Renal cortex interstitium (tissue), 11 donors: ENCODE measurements around the gene PRSS38. TPM values are rescaled to one million over a fixed set of nuclear protein-coding genes. Genes with fewer than 3 reads are reported as not detected.

Experiments used
- DNase-seq, 11 donors: peaks; one replicate each; pipeline ENCODE4 v3.0.0-alpha.2; 2013; ENCODE audit warnings: low read depth in 9 of 11, low spot score in 4 of 11; ENCODE audit errors: extremely low read depth in 1 of 11
- polyA plus RNA-seq, 3 donors: library from polyadenylated mRNA; unstranded; fragments of 120-200 nt; gene quantifications; one replicate each; pipeline ENCODE4 v1.2.1, GENCODE V29; 2013; ENCODE audit not compliant: insufficient read length in 3 of 3

Gene PRSS38
- polyA plus RNA-seq, 3 donors: not detected

DNA sequence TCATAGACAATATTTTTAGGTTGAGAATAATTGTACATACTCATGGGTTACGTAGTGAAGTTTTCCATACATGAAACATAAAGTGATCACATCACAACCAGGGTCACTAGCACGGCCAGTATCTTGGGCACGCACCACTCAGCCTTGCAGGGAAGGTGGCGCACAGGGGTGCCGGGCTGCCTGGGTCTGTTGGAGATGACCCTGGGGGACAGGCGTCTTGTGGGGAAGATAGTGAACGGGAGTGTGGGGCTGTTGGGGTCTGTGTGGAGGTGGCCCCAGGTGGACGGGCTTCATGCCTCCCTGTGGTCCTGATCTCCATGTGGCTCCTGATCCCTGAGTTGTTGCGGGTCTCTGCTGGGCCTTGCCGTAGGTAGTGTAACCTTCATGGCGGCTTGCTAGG lies 38.3 kb upstream of the PRSS38 start:
- no peak for DNase-seq

DNA sequence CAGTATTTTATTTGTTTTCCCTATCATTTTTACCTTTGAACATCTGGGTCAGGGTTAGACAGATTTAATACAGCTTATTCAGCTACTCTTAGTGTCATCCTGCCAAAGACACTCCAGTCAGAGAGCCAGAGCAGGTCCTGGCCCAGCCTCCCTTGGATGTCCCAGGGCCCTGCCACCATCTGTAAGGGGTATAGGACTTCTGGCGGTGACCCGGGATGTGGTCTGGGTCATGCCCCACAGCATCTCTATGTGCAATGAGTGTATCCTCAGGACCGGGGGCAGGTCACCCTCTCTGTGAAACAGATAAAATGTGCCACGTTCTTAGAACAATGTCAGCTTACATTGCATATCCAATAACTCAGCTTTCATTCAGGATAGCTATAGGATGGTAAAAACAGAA lies 37.8 kb upstream of the PRSS38 start:
- DNase-seq: no peak

DNA sequence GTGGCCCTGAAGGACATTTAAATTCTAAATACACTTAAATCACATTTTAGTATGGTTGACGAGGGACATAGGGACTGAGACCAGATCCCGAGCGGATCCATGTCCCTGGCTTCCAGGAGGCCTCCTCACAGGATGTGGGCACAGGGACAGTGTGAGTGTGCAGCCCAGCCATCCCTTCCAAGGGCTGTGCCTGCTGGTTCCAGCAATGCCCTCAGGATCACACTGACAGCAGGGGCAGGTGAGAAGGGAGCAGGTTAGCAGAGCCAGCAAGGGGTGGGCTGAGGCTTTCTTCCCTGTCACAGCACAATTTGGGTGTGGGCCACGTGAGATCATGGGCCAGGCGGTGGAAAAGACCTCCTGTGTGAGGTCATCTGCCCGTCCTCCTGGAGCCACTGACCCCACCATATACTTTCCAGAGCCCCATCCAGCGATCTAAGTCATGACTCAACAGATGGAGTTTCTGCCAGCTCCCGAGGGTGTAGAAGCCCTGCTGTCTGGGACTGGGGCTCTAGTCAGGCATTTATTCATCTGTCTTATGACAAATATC lies 37.0 kb upstream of the PRSS38 start:
- DNase-seq: no peak

DNA sequence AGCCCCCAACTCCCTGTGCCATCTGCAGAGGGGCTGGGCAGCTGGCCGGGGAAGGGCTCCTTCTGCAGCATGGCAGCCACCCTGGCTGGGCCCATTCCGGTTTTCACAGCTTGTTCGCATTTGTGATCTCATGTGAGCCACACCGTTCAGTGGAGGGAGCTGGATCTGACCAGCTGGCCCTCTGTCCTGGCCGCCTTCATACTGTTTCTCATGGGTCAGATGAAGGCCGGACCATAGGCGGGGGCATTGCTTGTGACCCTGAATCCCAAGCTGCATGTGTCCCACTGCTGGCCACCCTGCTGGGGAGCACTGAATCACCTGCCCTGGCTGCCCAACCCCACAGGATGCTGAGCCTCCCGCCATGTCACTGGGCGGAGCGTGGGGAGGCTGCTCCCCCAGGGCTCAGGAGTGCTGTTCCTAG lies 36.4 kb upstream of the PRSS38 start:
- DNase-seq: no peak

DNA sequence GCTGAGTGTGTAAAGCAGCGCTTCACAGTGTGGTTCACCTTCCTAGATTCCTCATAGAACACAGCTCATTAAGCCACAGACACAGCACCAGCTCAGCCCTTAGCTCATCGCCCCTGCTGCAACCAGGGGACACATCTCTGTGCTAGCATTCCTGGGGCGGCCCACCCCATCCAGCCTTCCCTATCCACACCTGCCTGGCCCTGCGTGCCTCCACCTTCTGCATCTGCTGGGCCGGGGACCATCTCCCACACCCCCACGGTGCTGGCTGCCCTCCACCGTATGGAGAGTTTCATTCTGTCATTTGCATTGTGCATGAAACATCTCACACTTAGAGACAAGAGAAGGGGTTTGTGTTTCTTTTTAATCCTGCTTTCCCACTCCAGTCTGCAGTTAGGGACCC lies 35.8 kb upstream of the PRSS38 start:
- DNase-seq: no peak

DNA sequence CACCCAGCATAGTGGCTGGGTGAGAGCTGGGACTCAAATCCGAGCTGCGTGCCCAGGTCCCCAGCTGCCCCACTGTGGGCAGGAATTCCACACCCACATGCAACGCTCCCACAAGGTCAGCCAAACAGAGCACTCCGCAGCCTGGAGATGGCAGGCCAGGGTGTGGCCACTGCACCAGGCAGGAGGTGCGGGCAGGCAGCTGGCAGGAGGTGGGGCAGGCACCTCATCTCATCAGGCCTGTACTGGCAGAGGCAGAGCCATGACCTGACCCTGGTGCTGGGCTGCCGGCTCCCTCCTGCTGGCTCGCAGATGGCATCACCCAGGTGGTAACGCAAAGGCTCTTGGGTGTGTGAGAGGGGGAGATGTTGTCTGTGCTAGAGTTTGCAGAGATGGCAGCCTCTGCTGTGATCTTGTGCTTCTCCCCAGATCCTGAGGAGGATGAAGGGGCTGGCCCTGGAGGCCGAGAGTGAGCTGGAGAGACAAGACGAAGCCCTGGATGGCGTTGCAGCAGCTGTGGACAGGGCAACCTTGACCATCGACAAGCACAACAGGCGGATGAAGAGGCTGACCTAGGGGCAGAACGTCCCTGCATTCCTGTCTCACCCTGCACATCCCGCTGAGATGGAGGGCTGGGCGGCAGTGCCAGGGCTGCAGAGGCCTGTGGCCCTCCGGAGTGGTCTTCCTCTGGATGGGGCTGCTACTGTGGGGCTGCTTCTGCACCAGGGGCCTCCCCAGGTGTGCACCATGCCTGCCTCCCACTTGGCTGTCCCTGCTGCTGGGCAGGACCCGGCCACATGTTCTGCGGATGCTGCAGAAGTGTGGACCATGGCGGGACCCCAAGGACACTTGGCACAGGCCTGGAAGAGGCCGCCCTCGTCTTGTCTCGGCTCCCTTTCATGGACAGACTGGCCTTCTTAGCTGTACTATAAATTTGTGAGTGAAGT lies 35.1 kb upstream of the PRSS38 start:
- DNase-seq: no peak

DNA sequence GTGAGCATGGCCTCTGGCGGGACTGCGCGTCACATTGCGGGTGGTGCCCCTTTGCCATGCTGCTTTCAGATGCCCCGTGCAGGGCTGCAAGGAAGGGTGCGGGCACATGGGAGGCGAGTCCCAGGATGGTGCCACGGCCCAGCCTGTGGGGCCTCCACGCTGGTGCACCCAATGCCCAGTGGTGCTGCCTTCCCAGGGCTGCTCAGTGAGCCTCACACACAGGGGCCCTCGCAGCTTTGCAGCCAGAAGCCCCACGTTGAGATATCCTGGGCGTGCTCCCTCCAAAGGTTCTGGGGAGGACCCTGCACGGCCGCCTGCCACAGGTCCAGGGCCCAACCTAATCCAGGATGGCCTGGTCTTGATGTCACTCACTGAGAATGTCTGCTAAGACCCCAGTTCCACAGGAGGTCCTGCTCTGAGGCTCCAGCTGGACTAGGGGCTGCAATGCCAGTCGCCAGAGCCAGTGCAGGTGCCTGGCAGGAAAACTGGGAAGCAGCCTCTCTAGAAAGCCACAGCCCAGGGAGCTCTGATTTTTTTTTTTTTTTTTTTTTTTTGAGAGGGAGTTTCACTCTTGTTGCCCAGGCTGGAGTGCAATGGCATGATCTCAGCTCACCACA lies 34.1 kb upstream of the PRSS38 start:
- DNase-seq: no peak

DNA sequence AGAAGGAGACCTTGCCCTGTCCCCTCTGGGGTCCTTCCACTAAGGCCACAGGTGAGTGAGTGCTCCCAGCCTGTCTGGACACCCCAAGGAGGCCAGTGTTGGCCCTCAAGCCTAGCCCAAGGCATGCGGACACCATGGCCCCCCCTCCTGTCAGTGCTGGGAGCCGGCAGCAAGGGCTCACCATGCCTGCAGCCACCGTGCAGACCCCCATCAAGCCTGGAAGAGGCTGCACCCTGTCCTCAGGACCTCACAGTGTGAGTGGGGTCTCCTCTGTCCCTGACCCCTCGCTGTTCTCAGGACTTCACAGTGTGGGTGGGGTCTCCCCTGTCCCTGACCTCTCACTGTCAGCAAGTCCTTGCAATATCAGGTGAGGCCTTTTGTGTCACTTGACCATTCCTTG lies 33.2 kb upstream of the PRSS38 start:
- no peak for DNase-seq

DNA sequence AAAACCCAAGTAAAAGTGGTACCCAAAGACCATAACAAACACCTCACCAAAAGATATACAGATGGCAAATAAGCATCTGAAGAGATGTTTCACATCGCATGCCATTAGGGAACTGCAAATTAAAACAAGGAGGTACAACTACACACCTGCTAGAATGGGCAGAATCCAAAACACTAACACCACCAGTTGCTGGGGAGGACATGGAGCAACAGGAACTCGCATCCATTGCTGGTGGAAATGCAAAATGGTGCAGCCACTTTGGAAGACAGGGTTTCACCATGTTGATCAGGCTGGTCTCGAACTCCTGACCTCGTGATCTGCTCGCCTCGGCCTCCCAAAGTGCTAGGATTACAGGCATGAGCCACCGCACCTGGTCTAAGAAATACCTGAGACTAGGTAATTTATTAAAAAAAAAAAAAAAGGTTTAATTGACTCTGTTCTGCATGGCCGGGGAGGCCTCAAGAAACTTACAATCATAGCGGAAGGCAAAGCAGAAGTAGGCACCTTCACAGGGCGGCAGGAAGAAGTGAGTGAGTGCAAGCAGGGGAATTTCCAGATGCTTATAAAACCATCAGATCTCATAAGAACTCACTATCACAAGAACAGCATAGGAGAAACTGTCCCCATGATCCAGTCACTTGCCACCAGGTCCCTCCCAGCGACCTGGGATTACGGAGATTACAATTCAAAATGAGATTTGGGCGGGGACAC lies 30.2 kb upstream of the PRSS38 start:
- DNase-seq: no peak

DNA sequence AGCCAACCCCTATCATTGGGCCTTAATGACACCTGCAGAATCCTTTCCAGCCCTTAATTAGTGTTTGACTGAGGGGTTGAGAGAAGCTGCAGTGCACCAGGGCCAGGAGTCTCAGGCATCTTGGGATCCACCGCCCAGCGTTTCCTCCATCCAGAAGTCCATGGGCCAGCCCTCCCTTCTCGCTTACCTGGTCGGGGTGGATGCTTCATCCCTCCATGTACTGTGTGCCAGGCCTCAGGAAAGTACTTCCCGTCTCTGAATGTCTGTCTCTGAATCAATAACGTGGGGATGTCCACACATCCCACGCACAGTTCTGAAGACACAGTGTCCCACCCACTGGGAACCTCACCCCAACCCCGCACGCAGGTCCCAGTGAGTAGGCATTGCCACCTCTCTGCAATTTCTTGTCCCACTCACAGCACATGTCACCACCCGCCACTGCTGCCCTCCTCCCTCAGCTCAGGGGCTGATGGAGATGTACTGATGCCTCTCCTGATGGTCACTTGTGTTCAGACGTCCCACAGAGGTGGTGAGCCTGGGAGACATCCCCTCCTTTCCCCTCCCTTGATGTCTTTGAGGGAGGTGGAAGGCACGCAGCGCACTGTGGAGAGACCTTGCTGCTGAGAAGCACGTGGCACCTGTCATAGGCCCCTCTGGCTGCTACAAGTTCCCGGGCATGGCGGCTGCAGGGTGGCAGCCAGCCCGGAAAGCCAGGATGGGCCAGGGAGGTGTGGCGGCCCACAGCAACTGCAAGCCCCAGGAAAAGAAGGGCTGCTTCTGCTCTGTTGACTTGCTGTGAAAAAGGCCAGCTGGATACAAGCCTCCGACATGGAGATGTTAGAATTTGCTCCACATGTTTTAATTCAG lies 29.4 kb upstream of the PRSS38 start:
- no peak for DNase-seq

DNA sequence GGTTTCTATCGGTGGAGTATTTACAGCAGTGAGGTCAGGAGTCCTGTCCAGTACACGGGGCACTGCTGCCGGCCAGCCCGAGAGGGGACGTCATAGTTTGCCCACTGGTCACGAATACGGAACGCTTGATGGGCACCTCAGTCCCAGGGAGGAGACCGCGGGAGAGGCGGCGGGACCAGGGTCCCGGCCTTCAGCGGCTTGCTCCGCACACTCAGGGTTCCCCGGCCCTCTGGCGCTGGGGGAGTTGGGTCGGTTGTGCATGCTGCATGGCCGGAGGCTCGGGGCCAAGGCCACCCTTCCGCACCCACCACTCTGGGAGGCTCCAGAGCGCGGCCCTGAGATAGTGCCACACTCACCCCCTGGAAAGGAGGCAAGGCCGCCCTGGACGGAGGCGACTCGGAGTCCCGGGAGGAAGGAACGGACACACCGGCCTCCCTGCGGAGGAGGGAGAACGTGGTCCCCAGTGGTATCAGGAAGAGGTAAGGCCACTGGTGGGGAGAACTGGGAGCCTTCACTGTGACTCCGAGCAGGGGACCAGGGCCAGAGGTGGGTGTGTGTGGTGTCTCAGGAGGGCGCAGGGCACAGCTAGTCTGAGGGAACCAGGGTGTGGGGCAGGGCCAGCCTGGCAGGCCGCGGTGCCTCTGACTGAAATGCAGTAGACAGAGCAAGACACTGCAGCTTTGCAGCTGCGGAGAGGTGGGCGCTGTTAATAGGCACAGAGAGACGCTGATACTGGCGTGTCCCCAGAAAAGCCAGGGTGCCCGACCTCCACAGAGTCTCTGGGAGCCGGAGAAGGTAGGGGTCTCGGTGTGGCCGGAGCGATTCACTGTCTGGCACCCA lies 28.6 kb upstream of the PRSS38 start:
- no peak for DNase-seq

DNA sequence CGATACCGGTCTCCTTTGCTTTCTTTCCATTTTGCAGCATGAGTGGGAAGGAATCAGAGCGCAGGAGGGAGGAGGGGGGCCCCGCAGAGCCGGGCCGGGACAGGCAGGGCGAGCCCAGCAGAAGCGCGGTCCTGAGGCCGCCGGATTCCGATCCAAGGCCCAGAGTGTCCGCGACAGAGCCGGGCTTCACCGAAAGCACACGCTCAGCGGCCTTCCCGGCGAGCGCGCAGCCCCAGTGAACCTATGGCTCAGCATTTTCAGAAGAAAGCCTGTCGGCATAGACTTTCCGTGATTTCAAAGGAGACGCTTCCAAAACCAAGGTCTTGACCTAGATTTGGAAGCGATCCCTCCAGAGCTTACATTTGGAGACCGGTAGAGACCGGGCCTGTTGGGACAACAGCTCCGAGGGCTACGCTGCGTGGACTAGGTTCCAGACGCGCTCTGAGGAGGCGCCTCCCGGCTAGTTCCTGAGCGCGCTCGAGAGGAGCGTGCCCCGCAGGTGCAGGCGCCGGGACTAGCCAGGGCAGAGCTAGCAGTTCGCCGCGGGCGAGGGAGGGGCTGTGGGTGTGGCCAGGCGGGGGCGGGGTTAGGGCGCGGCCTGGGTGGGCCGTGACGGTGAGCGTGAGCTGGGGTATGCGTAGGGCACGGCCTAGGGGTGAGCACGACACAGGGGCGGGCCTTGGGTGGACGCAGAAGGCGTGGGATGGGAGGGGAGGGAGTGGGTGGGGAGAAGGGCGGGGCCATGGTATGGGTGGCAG lies 27.8 kb upstream of the PRSS38 start:
- peak in 6 of 11 donors; percentile 56 to 79 (median 66) for DNase-seq

DNA sequence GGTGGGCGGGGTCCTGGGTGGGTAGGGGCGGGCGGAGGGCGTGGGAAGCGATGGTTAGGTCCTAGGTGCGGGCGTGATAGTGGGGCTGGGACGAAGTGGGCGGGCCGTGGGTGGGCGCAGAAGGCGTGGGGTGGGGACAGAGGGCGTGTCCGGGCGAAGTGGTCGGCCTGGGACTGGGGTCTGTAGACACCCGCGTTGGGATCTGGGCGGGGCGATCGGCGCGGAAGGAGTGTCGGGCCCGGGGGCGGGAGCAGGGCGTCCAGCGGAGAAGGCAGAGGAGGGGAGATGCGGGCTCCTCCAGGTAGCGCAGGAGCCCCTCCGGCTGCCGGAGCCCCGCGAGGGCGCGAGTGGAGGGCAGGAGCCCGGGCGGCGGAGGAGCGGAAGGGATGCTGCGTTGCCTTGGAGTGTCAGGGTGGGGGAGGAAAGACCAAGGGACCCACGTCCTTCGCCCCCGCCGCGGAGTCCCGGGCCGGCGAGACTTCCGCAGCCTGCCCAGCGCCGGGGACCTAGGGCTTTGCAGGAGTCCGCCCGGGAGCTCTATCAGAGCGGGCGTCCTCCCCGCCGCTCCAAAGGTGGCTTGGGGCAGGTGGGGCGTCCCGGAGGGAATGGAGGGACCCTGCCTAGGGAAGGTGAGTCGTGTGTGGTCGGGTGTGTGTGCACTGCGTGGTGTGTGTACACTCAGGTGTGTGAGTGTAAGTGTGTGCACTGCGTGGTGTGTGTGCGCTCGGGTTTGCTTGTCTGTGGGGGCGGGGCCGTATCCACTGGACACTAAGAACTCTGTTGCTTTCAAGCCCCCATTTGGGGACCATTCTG lies 27.0 kb upstream of the PRSS38 start:
- no peak for DNase-seq

DNA sequence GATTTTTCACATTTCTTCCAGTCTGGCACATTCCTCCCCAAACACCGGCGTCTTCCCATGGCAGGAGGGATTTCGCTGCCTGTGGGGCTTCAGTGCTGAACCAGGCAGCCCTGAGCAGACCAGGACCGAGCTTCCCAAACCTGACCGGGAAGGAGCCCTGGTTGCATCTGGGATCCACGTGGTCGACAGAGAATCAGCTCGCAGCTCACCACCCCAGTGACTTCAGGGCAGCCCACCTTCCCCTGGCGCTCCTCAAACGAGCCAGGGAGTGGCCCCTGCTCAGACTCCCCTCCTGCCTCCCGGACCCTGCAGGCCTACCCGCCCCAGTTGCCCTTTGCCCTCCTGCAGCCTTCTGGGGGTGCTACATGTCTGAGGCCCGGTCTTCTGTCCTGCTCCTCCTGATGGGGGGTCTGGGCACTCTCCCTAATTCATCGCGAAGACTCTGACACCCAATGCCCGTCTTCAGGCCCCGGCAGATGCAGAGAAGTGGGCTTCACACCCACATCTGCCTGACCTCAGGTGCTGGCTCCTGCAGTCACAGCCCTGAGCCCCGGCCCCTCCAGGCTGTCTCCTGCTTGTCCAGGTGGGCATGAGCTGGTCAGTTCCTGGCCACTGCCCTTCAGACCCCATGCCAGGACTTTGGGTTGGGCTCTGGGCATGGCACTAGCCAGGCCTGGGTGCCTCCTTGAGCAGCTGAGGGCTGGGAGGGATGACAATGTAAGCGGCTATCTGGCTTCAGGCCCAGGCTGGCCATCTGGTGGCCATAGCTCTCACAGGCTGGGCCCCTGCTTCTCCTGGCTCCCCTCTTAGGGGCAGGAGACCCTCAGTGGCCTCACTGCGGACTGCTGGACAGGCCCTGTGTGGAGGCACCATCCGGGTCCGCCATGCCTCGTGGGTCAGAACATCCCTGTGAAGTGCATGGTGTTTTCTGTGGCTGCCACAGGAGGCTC lies 26.1 kb upstream of the PRSS38 start:
- DNase-seq: no peak

DNA sequence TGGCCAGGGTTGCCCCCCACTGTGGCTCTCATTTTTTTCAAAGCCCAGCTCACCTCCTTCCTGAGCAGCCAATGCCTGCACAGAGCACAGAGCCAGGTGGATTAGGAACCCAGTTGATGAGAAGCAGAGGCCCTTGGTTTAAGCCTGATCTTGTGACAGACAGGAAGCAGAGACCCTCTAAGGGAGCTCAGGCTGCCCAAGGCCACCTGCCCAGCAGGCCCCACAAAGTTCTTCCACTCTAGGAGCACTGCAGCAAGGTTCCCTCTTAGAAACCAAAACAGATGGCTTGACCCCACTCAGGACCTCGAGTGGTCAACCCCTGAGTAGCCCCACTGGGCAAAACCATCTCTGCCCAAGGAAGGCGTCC lies 25.5 kb upstream of the PRSS38 start:
- DNase-seq: no peak
